GM21367 (cell line): ENCODE results near the gene EFS.
"Not testable (repeated sequence)": the region's sequence is repeated elsewhere in the genome, so short reads cannot be mapped to it uniquely, and the experiment has no call there.

Experiments
- ATAC-seq: cut with Tn5 transposase; IDR thresholded peaks from one replicate; pipeline ENCODE4 v1.9.1; 2021; ENCODE audit not compliant: unreplicated experiment

Gene EFS

DNA sequence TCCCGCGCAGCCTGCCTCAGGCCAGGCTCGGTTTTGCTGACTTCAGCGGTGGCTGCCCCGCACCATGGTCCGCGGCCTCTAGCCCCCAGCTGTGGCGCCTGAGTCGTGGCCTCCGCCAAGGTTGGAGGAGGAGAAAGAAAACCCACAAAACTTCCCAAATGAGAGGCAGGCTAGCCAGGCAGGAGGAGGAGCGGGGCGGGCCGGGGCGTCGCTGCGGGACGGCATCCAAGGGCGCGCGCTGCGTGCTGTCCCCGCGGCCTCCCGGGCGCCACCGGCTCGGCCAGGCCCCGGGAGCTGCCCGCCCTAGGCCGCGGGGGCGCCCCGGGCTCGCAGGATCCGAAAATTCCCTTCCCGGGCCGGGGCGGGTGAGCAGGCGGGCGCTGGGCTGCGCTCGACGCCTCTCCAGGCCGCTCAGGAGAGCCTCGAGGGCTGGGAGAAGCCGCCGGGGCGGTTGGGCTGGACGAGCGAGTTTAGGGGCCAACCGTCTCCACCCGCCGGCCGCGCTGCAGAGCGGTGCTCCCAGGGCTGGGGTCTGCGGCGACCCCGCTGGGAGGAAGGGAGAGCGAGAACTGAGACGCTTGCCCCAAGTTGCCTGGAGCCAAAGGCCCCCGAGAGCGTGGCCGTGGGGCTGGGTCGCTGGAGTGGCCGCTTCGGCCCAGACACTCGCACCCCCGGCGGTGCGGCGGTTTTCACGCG is at the start of gene EFS:
Gene EFS, minus strand, starts transcription at position 137 of the 696 bp plus-strand sequence. CDS start 147 bp downstream, outside the sequence.
- ATAC-seq: no peak

GRCh38 chr14:23414254-23414653 is 49.3 kb upstream of the EFS start:
- ATAC-seq: no peak

GRCh38 chr14:23413681-23414080 is 48.7 kb upstream of the EFS start:
- no peak for ATAC-seq

GRCh38 chr14:23411563-23412525 is 46.9 kb upstream of the EFS start:
- ATAC-seq: no peak

DNA sequence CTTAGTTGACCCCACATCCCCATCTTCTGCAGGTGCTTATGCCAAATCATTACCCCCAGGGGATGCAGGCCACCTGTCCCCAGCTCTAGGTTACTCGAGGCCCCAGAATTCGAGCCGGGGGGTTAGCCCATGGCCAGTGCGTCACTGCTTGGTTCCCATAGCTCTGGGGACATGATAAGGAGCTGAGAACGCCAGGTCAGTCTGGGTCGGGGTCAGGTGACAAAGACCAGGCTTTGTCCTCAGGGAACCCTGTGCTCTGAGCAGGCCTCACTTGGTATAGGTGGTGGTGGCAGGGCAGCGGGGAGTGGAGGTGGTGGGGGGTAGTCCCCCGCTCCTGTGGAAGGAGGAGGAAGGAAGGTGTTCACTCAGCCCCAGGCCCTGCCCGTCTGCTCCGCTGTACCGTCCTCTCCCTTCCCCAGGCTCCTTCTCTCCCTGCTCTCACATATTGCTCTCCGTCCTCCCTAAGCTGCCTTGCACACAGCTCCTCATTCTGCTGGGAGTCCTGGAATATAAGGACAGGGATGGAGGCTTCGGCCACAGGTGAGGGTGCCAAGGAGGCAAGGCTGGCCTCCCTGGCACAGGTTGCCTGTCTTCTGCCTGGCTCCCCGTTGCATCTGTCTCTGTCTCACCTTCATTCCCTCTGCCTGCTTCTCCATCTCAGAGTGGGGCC is 45.1 kb upstream of the EFS start:
- no peak for ATAC-seq

- ATAC-seq: no peak
These were observed 44.5 kb upstream of the EFS start for GRCh38 chr14:23409475-23409874.

- ATAC-seq: no peak
These were observed 43.3 kb upstream of the EFS start for GRCh38 chr14:23408307-23408630.

DNA sequence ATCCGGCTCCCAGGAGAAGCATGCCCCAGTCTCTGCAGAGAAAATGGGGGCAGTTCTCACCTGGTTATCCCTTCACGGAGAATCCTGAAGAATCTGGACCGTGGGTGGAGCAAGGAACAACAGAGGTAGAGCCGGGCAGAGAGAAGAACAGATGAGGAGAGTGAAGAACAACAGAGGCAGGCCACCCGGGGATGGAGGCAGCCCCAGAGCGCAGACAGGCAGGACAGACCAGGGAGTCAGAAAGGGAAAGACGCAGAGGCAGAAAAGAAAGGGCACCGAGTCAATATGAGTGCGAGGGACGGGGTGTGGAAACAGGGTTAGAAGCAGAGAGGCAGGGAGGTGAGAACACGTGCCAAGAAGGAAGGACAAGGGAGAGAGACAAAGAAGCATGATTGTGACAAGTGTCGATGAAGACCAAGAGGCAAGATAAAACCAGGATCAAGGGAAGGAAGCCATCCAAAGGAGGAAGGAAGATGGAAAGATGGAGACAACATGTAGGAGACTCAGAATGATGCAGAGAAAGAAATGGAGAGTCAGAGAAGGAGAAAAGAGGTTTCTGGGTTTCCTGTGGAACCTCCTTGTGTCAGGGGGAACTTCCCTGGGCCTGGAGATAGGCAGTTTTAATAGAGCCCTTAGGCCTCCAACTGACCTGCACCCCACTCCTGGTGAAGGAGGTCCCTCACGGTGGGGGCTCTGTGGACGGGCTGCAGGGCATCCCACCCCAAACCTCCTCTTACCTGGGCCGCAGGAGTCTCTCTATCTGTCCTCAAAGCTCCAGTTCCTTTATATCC is 42.7 kb upstream of the EFS start, which contains the start of gene MYH6:
Gene MYH6, minus strand, starts transcription at position 758 of the 791 bp plus-strand sequence. CDS start 1,050 bp downstream, outside the sequence.
- ATAC-seq: no peak

DNA sequence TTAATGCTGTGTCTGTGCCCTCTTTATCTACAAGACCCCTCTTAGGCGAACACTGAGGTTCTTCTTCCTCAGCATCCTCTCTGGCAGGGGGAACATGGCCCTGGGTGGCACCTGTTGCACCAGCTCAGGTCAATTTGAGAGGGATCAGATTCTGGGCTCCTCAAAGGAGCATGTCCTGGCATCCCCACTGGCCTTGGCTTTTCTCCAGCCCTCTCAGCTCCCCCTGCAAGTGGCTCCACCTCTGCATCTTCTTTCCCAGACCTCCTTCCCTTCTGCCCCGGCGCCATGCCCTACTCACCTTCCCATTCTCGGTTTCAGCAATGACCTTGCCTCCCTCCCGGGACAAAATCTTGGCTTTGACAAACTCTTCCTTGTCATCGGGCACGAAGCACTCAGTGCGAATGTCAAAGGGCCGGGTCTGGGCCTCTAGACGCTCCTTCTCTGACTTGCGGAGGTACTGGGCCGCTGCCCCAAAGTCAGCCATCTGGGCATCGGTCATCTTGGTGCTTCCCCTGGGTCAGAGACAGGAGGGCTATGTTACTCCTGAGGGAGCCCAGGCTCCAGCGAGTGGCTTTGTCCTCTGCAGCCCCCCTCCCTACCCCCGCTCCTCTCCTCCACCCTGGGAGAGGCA is 41.9 kb upstream of the EFS start:
- no peak for ATAC-seq

- no peak for ATAC-seq
These were observed 41.3 kb upstream of the EFS start for GRCh38 chr14:23406244-23406643.

DNA sequence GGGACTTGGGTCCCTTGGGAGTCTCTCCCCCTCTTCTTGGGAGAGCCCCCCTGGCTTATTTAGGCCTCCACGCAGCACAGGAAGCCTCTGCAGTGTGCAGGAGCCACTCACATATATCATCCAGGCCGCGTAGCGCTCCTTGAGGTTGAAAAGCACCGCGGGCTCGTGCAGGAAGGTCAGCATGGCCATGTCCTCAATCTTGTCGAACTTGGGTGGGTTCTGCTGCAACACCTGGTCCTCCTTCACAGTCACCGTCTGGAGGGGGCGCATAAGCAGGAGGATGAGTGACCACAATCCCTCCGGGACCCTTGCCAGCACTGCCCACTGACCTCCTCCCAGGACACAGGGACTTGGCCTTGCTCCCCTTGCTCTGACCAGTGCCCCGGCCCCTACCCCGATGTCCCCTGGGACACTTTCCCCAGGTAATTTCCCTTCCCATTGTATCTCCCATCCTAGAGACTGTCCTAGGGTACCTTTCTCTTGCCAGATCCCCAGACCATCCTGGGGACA is 40.6 kb upstream of the EFS start:
- no peak for ATAC-seq

GRCh38 chr14:23405096-23405495 is 40.1 kb upstream of the EFS start:
- no peak for ATAC-seq

GRCh38 chr14:23404331-23404900 is 39.4 kb upstream of the EFS start:
- no peak for ATAC-seq

DNA sequence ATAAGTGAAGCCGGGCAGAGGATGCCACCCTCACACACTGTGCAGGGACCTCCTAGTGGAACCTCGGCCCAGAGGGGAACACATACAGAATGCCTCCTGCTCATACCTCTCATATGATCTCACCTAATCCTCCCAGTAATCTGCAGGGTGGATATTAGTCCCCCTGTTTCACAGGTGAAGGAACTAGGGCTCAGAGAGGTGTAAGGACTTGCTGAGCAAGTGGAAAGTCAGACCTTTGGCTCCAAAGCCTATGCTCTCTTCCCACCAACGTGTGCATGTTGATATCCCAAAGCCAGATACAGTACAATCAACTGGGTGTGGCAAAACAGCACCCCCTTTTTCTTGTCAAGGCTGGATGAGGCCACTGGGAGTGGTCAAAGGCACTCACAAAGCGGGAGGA is 38.9 kb upstream of the EFS start:
- no peak for ATAC-seq

- ATAC-seq: no peak
These were observed 38.1 kb upstream of the EFS start for GRCh38 chr14:23403139-23403438.

DNA sequence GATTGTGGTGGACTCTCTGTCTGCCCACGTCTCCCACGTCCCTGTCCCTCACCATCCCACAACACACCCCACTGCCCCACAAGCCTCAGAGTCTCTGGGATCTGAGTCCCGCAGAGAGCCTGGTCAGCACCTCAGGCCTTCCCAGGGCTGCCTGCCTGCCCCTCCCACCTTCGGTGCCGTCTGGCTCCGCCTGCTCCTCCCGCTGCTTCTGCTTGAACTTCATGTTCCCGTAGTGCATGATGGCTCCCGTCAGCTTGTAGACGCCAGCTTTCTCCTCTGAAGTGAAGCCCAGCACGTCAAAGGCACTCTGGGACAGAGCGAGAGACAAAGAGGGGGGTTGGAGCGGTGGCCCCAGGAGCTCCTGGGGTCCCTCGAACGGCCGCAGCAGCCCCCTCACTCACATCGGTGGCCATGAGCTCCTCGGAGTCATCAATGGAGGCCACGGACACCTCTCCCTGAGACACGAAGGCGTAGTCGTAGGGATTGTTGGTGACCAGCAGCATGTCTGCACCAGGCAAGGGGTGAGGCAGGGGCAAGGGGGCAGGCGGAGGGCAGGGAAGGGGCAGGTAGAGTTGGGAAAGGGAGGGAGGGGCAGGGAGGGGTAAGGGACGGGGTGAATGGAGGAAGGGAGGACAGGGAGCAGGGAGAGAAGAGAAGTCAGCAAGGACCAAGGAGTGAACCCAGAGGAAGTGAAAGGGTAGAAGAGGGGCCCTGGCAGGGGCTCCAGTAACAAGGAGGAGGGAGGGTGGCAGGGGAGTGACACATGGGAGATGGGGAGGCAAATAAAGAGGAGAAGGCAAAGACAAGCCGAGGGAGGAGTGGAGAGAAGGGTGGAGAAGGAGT is 37.5 kb upstream of the EFS start:
- ATAC-seq: no peak

GRCh38 chr14:23401291-23401690 is 36.3 kb upstream of the EFS start:
- ATAC-seq: no peak

DNA sequence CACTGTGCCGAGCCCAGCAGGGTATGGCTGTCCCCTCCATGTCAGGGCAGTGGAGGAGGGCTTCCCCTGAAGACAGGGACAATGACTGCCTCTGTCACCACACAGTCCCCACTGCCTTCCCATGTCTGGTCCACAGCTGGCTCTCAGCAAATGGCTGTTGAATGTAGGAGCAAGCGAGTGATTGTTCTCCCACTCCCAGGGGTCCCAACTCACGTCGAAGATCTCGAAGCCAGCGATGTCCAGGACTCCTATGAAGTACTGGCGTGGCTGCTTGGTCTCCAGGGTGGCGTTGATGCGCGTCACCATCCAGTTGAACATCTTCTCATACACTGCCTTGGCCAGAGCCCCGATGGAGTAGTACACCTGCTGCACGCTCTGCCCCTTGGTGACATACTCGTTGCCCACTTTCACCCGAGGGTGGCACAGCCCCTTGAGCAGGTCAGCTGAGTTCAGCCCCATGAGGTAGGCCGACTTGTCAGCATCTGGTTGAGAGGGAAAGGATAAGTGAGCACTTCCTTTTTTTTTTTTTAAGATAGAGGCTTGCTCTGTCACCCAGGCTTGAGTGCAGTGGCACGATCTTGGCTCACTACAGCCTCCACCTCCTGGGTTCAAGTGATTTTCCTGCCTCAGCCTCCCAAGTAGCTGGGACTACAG is 35.7 kb upstream of the EFS start:
- not testable (repeated sequence) for ATAC-seq

GRCh38 chr14:23399591-23399990 is 34.6 kb upstream of the EFS start:
- no peak for ATAC-seq
